ENCODE results near the gene POLR1F.

The POLR1F gene

DNA sequence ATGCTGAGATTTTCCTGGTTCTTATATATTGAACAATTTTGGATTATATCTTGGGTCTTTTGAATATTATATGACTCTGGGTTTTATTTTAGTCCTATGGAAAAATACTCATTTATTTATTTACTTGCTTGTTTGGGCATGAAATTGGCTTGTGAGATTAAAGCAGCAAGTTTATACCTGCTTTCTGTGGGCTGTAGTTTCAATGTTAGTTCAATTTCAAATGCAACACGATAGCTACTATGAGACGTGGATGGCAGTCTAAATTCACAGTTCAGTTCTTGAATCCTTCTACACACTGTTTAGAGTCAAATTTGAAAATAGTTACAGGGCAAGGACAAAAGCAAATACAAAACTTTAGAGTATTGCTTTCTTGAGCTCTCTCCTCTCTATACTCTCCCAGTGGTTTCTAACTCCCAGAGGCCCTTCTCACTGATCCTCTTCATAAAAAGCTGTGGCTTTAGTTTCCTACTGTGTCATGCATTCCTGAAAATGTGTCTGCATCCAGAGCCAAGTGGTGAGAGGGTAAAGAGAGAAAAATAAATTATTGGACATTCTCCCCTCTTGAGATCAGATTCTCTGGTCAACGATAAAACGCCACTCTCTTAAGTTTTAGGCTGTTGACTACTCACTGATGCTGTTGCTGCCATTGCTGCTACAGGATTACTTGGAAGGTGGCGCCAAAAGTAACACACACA lies 34.4 kb downstream of the POLR1F start:
- DNase-seq (ENCODE audit: low read depth) = no peak

DNA sequence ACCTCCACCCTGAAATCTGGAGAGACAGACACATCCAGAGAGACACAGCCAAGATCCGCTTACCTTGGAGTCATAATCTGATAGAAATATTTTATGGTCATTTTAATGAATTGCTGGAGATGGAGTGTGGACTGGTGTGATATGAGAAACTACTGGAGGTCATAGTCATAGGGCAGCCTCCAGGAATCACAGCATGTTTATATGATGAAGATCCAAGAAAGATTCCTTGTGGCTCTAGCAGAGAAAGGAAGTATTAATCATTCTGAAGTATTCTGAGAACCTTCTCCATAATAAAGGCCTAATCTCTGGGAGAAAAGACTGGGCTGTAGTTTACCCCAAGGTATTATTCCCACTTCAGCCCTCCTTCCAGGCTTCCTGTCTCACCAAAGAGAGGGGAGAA lies 38.0 kb downstream of the POLR1F start:
- DNase-seq (ENCODE audit: low read depth) = no peak

DNA sequence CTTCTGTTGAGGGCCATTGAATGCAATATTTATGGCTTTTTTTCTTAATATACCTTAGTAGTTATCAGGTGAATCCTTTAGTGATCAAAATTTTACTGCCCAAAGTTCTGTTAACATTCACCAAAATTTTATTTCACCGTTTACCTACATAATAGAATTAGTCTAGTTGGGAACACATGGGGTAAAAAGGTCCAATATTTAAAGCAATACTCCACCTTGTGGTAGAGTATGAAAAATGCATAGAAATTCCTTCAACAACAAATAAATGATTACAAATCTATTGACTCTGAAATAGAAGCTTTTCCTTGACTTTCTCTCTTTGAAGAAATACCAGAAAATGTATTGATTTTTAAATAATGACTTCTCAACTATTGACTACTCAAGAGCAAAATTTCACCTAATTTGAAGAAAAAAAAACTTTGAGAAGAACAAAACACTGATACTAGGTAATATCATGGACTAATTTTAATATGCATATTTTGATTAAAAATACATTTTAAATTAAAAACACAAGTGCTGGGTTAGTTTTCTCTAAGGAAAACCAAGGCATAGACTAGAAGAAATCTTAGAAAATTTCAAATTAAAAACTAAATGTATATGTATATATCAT lies 43.3 kb downstream of the POLR1F start:
- no peak for DNase-seq (ENCODE audit: low read depth)

DNA sequence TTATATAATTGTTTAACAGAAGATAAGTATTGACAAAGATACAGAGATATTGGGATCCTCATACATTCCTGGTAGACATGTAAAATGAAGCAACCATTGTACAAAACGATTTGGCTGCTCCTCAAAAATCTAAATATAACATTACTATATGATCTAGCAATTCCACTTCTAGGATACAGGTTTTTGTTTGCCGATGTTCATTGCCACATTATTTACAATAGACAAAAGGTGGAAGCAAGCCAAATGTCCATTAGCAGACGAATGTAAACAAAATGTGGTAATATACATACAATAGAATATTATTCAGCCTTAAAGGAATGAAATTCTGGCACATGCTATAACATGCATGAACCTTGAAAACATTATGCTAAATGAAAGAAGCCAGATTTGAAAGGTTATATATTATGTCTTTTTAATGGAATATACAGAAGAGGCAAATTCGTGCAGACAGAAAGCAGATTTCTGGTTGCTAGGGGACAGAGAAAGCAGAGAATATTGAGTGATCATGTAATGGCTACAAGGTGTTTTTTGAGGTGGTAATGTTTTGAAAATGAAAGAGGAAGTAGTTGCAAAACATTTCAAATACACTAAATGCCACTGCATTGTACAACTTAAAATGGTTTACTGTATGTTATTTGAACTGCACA lies 44.9 kb downstream of the POLR1F start:
- no peak for DNase-seq (ENCODE audit: low read depth)

DNA sequence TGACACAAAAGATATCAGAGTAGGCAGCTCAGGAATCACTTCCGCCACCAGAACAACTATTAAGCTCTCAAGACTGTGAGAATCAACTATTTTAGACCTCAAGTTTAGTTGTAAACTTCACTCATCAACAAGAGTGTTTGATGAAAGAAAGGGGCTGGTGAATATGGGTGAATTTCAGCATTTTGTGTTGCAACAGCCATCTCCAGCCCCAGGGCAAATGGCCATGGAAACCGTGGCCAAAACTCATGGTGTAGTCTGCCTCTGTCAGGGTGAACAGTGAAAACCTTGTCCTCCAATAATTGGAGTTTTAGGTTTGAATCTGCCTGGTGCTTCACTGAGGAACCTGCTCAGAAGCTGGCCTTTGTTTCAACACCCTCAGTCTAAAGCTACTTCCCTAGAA lies 60.0 kb downstream of the POLR1F start:
- no peak for DNase-seq (ENCODE audit: low read depth)
